SK-N-SH (cell line): Measurements from ENCODE around the gene TM9SF1.

Experiments used
- POLR2AphosphoS5 ChIP-seq: IDR thresholded peaks from 2 replicates; pipeline ENCODE4 v1.6.1; 2012; ENCODE audit warnings: low read depth, low read length
- TF ChIP-seq, protein P1 (sequence below): fragments of 200-600 bp; sonication (generic); IDR thresholded peaks from 2 replicates; pipeline ENCODE4 v1.6.1; 2017; ENCODE audit warnings: antibody characterized with exemption, mild to moderate bottlenecking, moderate library complexity

DNA sequence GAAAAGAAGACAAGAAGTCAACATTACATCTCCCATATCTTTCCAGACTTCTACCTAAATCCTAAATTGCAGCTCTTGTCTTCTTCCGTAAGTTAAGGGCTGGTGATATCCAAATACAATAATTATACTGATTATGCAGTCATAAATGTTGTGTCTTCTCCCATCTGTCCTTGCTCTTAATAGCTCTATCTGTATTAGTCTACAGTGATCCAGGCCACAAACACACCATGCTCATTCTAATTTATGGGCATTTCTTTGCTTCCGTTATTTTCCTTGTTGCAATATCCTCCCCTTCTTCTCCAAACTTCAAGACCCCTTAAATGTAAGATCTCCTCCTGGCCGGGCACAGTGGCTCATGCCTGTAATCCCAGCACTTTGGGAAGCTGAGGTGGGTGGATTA, 24.3 kb upstream of the TM9SF1 start:
- TF ChIP-seq POLR2AphosphoS5 = no peak
- TF ChIP-seq, protein P1, sequence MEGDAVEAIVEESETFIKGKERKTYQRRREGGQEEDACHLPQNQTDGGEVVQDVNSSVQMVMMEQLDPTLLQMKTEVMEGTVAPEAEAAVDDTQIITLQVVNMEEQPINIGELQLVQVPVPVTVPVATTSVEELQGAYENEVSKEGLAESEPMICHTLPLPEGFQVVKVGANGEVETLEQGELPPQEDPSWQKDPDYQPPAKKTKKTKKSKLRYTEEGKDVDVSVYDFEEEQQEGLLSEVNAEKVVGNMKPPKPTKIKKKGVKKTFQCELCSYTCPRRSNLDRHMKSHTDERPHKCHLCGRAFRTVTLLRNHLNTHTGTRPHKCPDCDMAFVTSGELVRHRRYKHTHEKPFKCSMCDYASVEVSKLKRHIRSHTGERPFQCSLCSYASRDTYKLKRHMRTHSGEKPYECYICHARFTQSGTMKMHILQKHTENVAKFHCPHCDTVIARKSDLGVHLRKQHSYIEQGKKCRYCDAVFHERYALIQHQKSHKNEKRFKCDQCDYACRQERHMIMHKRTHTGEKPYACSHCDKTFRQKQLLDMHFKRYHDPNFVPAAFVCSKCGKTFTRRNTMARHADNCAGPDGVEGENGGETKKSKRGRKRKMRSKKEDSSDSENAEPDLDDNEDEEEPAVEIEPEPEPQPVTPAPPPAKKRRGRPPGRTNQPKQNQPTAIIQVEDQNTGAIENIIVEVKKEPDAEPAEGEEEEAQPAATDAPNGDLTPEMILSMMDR = no peak
